Activated gamma-delta T cell treated with Interleukin-2 at 50 U/mL for 16 hours (primary cell): ENCODE results near the gene WDFY4.

Experiments used
- DNase-seq: peaks from one replicate; pipeline ENCODE4 v3.0.0-alpha.2; 2020

Gene WDFY4

GRCh38 chr10:49001870-49002672 lies 317.4 kb downstream of the WDFY4 start:
- no peak for DNase-seq

GRCh38 chr10:49005270-49005669 lies 320.6 kb downstream of the WDFY4 start:
- DNase-seq = no peak

DNA sequence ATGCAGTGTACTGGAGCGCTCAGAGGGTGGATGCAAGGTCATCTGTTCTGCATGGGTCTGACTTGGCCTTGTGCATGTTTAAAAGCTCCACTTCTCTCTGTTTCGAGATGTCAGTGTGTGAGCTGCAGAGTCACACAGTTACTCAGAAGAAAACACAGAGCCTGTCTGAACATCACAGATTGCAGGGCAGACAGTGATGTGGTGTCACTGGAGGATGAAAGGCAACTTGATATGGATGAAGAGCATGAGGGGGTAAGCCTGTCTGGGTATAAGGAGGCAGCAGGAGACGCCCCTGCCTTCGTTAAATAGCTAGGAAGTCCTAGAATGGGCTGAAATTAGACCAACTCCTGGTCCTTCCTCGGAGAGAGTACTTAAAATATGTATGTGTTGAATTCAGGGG lies 322.5 kb downstream of the WDFY4 start:
- DNase-seq = no peak

DNA sequence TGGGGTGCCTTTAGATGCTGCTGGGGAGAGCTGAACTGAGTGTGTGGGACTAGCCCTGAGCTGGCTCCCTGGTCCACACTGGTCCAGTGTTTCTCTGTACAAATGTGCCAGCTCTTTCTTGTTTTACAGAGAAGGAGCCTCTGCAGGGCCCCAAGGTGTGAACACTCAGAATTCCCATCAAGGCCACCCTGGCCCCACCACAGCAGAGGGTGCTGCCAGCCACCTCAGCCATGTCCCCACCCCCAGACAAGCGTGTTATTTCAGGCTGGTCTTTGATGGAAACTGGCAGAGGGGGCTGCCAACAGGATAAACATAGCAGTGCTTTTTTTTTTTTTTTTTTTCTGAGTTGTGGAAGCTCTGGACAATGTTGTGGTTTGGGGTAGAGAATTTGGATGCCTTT lies 323.4 kb downstream of the WDFY4 start:
- no peak for DNase-seq

DNA sequence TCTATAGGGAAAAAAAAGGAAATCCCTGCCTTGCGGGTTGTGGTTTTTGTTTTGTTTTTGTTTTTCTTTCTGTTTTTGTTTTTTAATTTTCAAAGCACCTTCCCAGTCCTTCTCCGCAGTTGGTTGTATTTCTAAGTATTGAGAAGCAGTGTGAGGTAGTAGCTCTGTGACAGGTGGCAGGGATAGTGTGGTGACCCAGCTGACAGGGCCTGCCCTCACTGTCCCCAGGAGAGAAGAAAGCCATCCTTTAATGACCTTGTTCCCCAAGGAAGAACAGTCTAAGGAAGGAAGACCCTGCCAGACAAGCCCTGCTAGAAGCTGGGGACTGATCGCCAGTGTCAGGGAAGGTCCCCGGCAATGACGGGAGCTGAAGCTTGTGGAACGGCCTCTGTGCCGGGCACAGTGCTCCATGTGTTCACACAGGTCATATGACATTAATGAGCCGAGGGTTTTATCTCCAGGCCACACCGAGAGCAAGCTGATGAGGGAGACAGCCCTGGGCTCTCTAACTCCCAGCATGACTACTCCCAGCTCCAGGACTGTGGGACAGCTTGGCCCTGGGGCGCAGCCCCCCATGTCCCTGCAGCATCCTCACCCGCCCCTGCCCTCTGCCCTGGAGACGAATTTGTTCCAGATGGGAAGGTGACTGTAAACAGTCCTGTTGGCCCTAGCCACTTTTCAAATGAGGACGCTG lies 324.0 kb downstream of the WDFY4 start:
- no peak for DNase-seq

- DNase-seq = no peak
Measured at GRCh38 chr10:49009199-49009979, 324.7 kb downstream of the WDFY4 start.

GRCh38 chr10:49010295-49010694 lies 325.6 kb downstream of the WDFY4 start:
- DNase-seq = no peak

GRCh38 chr10:49010865-49011264 lies 326.2 kb downstream of the WDFY4 start:
- DNase-seq = no peak

DNA sequence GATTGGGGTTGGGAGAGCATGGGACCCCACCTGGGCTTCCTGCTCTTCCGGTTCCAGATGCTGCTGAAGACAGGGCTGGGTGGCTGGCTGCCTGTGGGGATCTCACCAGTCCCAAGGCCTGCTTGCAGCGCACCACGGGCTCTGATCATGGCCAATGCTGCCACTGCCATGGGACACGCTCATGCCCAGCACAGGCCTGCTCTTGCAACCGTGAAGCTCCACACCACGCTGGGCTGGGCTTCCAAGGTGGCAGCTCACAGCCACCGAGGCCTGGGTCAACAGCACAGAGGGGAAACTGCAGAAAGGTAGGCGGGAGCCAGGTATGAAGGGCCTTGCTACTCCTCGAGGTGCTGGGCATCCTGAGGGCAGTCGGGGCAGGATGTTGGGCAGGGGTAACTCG lies 327.1 kb downstream of the WDFY4 start:
- no peak for DNase-seq

GRCh38 chr10:49012603-49013002 lies 327.9 kb downstream of the WDFY4 start:
- no peak for DNase-seq

DNA sequence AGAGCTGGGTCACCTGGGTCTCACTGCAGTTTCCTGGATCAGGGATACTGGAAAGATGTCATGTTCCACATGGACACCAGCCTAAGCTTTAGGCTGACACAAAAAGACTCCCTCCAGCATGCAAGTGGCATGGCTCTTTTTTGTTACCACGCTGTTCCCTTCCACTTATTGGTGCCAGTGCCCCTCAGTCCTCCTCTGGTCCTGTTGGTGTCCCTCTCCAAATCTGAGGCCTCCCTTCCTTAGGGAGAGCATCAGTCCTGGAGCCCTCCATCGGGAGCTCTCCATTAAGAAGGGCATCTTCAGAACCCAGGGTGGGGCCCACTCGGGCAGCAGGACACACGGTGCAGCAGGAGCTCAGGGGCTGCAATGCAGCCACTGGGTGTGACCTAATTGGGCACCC lies 331.0 kb downstream of the WDFY4 start:
- DNase-seq = no peak

- no peak for DNase-seq
Measured at GRCh38 chr10:49021685-49022084, 337.0 kb downstream of the WDFY4 start.

DNA sequence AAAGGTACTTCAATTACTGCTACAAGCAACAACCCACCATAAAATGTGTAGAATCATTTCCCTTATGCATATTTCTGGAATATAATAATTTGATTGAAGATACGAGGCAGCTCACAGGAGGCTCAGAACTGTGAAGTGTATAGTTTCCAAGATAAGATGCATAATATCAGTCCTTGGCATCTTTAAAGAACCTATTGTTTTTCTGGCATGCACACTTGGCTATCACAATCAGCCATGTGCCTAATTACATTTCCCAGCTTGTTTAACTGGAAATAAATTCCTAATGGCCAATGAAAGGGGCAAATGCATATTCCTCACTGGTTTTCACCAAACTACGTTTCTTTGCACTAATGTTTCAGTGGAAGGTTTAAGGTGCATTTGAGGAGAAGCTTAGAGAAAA lies 338.4 kb downstream of the WDFY4 start:
- no peak for DNase-seq

DNA sequence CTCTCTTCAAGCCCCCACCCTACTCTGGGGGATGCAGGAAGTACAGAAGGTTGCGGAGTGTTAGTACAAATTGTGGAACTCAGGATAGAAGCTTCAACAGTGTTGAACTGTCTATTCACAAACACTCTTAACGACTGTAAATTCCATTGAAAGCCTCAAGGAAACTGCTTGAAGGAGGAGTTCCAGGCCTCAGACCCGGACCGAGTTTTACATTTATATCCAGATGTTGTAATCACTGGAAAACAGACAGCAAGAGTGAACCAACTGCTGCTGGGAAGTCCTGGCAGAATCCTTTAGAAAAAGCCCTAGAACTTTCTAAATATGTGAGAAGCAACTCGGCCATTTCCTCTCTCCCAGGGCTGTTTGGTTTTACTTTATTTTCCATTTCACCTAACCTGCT lies 339.1 kb downstream of the WDFY4 start:
- no peak for DNase-seq

GRCh38 chr10:49024484-49024883 lies 339.8 kb downstream of the WDFY4 start:
- DNase-seq = no peak

DNA sequence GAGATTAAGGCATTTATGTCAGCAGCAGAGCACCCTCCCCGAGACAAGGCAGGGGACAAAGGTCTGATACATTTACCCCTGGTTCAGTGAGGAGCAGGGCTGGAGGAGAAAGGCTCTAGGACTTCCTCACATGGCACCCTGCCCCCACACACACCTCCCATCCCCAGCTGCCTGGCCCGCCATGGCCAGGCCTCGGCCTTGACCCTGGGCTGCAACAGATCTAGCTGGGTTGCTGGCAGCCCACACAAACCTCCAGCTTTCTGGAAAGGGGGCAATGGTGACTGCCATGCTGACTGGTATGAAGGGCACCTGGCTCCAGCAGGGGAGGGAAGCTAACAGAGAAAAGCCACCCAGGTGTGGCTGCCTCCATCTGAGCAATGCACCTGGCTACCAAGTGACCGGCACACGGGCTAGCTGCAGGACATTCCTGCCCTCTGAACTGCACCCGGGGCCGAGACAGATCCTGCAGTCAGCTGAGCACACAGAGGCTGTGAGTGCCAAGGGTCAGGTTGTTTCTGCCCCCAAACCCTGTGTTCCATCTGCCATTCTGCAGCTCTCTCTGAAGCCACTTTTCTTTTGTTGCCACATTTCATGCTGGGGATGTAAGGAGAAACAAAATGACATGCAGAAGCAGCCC lies 340.8 kb downstream of the WDFY4 start:
- DNase-seq = no peak

GRCh38 chr10:49028639-49029038 lies 344.0 kb downstream of the WDFY4 start:
- no peak for DNase-seq

GRCh38 chr10:49029666-49030065 lies 345.0 kb downstream of the WDFY4 start:
- DNase-seq = no peak
